CD4-positive, alpha-beta T cell treated with Interleukin-4 for 4 hours (primary cell): Measurements from ENCODE around the gene TMEM86B.

Source experiments
- DNase-seq: peaks from one replicate; pipeline ENCODE4 v3.0.0-alpha.2; 2020

The TMEM86B gene

GRCh38 chr19:55216461-55217198 is 11.9 kb downstream of the TMEM86B start:
- DNase-seq: peak; percentile 23

DNA sequence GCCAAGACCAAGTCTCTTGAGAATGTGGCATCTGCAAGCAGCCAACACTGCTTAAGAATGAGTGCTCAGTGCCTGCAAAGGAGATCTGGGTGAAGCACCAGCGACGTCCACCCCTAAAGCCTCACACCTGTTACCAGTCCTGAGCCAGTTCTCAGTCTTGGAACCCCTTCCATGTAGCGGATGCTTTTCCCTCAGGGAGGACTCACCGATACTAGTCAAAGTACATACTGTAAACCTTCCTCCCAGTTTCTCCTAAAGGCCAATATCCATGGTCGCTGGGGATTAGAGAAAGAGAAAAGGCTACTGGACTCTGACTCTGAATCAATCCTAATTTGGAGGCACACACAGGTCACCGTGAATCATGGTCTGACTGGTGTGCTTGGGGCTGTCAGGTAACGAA is 15.0 kb downstream of the TMEM86B start:
- DNase-seq: no peak

DNA sequence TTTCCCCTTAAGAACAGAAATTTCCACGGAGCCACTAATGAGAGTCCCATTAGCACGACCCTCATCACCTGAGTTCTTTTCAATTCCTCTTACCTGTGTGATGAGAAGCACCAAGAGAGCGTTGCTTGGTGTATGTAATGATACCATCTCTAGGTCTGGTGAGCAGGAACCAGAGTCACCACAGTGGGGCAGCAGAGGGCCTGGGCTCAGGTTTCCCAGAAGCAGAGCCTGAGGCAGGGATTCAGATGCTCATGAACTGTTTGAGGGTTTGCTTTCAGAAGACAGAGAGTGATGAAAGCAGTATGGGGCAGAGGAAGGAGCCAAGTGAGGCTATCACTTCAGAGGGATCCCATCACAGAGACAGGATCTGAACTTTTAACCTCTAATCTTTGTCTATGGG is 16.1 kb downstream of the TMEM86B start:
- peak; percentile 35 for DNase-seq

- no peak for DNase-seq
These were observed 18.7 kb downstream of the TMEM86B start for GRCh38 chr19:55209693-55210472.

- DNase-seq: no peak
These were observed 19.5 kb downstream of the TMEM86B start, which contains the start of gene PTPRH for GRCh38 chr19:55208880-55209692. Gene PTPRH (minus strand): TSS chr19:55209501. CDS start chr19:55209433, 68 bp downstream.

- DNase-seq: peak; percentile 10
These were observed 21.7 kb downstream of the TMEM86B start for GRCh38 chr19:55206664-55207500.

DNA sequence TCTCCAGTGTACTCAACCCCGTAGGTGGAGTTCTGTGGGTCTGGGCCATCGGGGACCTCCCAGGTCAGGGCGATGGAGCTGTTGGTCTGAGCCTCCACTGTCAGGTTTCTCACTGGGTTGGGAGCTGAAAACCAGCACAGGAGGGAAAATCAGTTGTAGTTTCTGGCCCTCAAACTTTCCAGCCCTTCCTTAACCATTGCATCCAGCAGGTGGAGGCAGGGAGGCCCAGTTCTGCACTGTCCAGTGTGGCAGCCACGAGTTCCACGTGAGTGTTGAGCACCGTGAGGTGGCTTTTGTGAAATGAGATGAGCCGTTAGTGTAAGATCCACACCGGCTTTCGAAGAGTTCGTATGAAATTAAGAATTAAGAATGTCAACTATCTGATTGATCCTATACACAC is 26.4 kb downstream of the TMEM86B start:
- DNase-seq: peak; percentile 8

- DNase-seq: no peak
These were observed 28.9 kb downstream of the TMEM86B start for GRCh38 chr19:55199620-55200204.

DNA sequence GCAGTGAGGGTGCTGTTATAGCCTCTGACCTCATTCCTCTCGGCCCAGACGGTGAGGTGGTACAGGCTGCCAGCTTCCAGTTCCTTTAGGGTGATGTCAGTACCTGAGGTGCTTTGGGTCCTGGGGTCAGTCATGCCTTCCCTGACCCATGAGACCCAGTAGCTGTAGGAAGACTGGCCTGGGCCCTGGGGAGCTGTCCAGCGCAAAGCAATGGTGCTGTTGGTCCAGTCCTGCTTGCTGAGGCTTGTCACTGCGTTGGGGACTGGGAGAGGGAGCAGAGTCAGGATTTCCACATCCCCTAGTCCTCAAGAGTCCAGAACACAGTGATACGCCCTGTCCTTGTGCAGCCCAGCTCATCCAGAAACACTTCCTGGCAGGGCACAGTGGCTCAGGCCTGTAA is 29.9 kb downstream of the TMEM86B start:
- no peak for DNase-seq

DNA sequence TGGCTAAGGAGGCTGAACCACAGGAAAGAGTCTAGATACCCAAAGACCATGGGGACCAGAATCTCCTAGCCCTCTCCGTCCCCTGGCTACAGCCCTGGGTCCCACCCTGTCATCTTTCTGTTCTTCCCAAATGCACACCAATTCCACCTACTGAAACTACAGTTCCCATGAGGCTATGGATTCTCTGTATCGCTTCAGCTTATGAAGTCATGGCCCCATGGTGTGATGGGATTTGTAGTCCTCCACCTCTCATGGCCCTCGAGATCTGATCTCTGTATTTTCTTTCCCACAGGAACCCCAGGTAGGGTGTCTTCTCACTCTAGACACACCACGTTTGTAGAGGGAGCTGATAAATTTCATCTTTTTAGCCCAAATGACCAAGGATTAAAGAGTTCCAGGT is 31.0 kb downstream of the TMEM86B start:
- DNase-seq: no peak

GRCh38 chr19:55196803-55197202 is 31.8 kb downstream of the TMEM86B start:
- DNase-seq: no peak

GRCh38 chr19:55193481-55193880 is 35.1 kb downstream of the TMEM86B start:
- no peak for DNase-seq

- DNase-seq: no peak
These were observed 39.1 kb downstream of the TMEM86B start for GRCh38 chr19:55189403-55189835.

GRCh38 chr19:55188625-55189024 is 39.9 kb downstream of the TMEM86B start:
- DNase-seq: no peak

- no peak for DNase-seq
These were observed 42.5 kb downstream of the TMEM86B start for GRCh38 chr19:55186080-55186479.

DNA sequence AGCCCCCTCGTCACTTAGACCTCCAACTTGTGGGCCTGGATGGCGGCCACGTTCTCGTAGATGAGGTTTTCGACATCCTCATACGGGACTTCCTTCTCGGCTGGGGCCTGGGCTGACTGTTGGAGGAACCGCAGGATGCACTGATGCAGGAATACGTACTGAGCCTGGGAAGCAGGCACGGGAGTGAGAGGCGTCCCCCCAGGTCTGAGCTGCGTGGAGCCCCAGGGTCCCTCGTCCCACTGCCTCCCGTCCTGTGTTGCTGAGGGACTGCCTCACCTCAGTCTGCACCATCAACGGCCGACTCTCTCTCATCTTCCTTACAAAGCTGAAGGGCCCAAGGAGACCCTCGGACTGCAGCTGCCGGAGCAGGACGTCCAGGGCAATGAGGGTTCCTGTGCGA is 46.8 kb downstream of the TMEM86B start:
- DNase-seq: no peak

DNA sequence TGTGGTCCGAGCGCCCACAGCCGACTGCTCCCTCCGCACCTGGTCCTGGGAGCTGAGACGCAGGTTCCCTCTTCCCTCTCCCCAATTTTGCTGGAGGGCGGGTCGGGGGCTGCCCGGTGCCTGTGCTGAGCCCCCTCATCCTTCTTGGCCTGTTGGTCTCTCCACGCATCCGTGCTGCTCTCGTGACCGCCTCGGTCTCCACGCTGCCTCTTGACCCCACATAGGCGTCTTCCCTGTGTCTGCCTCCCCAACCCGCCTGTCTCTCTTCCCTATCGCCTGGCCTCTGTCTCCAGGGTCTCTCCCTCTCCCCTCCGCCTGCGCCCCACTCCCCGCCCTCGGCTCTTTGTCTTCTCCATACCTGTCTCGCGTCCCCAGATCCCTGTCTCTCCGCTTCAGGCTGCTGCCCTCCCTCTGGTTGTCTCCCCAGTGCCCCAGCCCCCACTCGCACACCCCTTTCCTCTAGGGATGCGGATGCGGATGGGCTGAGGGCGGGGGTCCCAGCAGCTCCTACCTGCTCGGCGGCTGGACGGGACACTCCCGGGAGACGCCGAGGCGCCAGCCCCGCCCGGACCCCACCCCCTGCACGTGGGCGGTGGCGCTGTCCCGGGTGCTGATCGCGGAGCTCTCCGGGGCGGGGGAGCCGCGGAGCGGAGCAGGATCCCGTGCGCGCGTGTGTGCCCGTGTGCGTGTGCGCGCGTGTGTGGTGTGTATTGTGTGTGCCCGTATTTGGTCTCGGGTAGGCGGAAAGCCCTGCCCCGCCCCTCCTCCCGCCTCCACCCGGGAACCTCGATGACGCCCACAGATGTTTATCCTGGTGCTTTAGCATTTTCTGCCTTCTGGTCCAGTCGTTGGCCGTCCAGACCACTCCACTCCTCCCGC is 48.7 kb downstream of the TMEM86B start, which contains the start of gene SYT5:
Gene SYT5, minus strand, starts transcription at position 684 of the 879 bp plus-strand sequence. CDS start 1,248 bp downstream, outside the sequence.
- DNase-seq: peak; percentile 42

GRCh38 chr19:55178781-55179599 is 49.6 kb downstream of the TMEM86B start:
- DNase-seq: peak; percentile 93
